Measurements from ENCODE around the gene MCM3.

MCM3 gene

GRCh38 chr6:52284460-52285176, at the start of gene MCM3:
Gene MCM3 (minus strand): TSS chr6:52284742. CDS start chr6:52284674, 68 bp downstream.
- DNase-seq, result peak; percentile 98

- no peak for DNase-seq
These were observed 49.3 kb upstream of the MCM3 start for GRCh38 chr6:52333840-52334200.

GRCh38 chr6:52331793-52332457, 47.4 kb upstream of the MCM3 start:
- no peak for DNase-seq

- no peak for DNase-seq
These were observed 45.9 kb upstream of the MCM3 start for GRCh38 chr6:52330470-52330869.

GRCh38 chr6:52328729-52329128, 44.2 kb upstream of the MCM3 start:
- no peak for DNase-seq

- no peak for DNase-seq
These were observed 43.7 kb upstream of the MCM3 start for GRCh38 chr6:52328303-52328662.

GRCh38 chr6:52326540-52327364, 42.2 kb upstream of the MCM3 start:
- no peak for DNase-seq

GRCh38 chr6:52325695-52326471, 41.3 kb upstream of the MCM3 start:
- DNase-seq, result no peak

GRCh38 chr6:52324189-52324588, 39.6 kb upstream of the MCM3 start:
- DNase-seq, result no peak

- no peak for DNase-seq
These were observed 33.5 kb upstream of the MCM3 start for GRCh38 chr6:52317841-52318581.

GRCh38 chr6:52317211-52317610, 32.7 kb upstream of the MCM3 start:
- no peak for DNase-seq

- no peak for DNase-seq
These were observed 30.2 kb upstream of the MCM3 start for GRCh38 chr6:52314752-52315151.

GRCh38 chr6:52312461-52312860, 27.9 kb upstream of the MCM3 start:
- DNase-seq, result no peak

- DNase-seq, result peak; percentile 31
These were observed 26.4 kb upstream of the MCM3 start for GRCh38 chr6:52310932-52311331.

- no peak for DNase-seq
These were observed 23.4 kb upstream of the MCM3 start for GRCh38 chr6:52307900-52308372.

GRCh38 chr6:52306972-52307870, 22.7 kb upstream of the MCM3 start:
- no peak for DNase-seq

- DNase-seq, result no peak
These were observed 21.6 kb upstream of the MCM3 start for GRCh38 chr6:52305948-52306767.

- no peak for DNase-seq
These were observed 20.9 kb upstream of the MCM3 start for GRCh38 chr6:52305411-52305810.

GRCh38 chr6:52304983-52305390, 20.4 kb upstream of the MCM3 start:
- no peak for DNase-seq

- no peak for DNase-seq
These were observed 18.6 kb upstream of the MCM3 start for GRCh38 chr6:52303178-52303577.
